WTC11 (cell line): ENCODE data around the gene DCP1B. TPM values are rescaled to one million over a fixed set of nuclear protein-coding genes. Genes with fewer than 3 reads are reported as not detected.

ENCODE experiments used
- ATAC-seq: fragments of 200-7000 bp; cut with Tn5 transposase; 2 replicates; pipeline ENCODE4 v1.10.0; 2021; ENCODE audit warnings: mild to moderate bottlenecking, moderate library complexity
- CTCF ChIA-PET: fragments of 300-600 bp; sonication (Branson Sonifier 250); formaldehyde crosslinking; loops from one replicate; lab custom pipeline; 2021; ENCODE audit warnings: antibody characterized with exemption; lab: Charles Lee
- POLR2A ChIA-PET: fragments of 350-600 bp; sonication (Branson Sonifier 250); formaldehyde crosslinking; loops from one replicate; lab custom pipeline; 2021; ENCODE audit warnings: antibody characterized with exemption; lab: Charles Lee
- DNase-seq: peaks from one replicate; pipeline ENCODE4 v3.0.0; 2021; ENCODE audit warnings: low spot score
- H3K27ac Mint-ChIP-seq: 2 replicates; pipeline ENCODE4 v1.8.0; 2021; ENCODE audit warnings: mixed read lengths
- H3K27me3 Mint-ChIP-seq: 2 replicates; pipeline ENCODE4 v1.8.0; 2021; ENCODE audit warnings: low read depth, mild to moderate bottlenecking, moderate library complexity, mixed read lengths
- H3K36me3 Mint-ChIP-seq: 2 replicates; pipeline ENCODE4 v1.8.0; 2021; ENCODE audit warnings: mixed read lengths
- H3K4me1 Mint-ChIP-seq: 2 replicates; pipeline ENCODE4 v1.8.0; 2022; ENCODE audit warnings: mixed read lengths
- H3K4me3 Mint-ChIP-seq: 2 replicates; pipeline ENCODE4 v1.8.0; 2021; ENCODE audit warnings: mild to moderate bottlenecking, moderate library complexity, mixed read lengths
- H3K9me3 Mint-ChIP-seq: 2 replicates; pipeline ENCODE4 v1.8.0; 2021; ENCODE audit warnings: mixed read lengths
- ARID4B ChIP-seq: sonication (generic); formaldehyde crosslinking; IDR thresholded peaks from 2 replicates; pipeline ENCODE4 v1.8.0; 2023; ENCODE audit warnings: missing genetic modification reagents, mild to moderate bottlenecking, borderline replicate concordance
- CTCF ChIP-seq: fragments of 200-600 bp; IDR thresholded peaks from 2 replicates; pipeline ENCODE4 v1.8.0; 2022; ENCODE audit warnings: antibody characterized with exemption
- E2F4 ChIP-seq: sonication (generic); formaldehyde crosslinking; IDR thresholded peaks from 2 replicates; pipeline ENCODE4 v1.8.1; 2022; ENCODE audit warnings: low read depth, mild to moderate bottlenecking, moderate library complexity, missing genetic modification reagents, borderline replicate concordance
- ELF4 ChIP-seq: sonication (generic); formaldehyde crosslinking; IDR thresholded peaks from 2 replicates; pipeline ENCODE4 v1.8.1; 2022; ENCODE audit warnings: low read depth, mild to moderate bottlenecking, moderate library complexity, missing genetic modification reagents
- ETV6 ChIP-seq: sonication (generic); formaldehyde crosslinking; IDR thresholded peaks from 2 replicates; pipeline ENCODE4 v1.8.1; 2022; ENCODE audit warnings: mild to moderate bottlenecking, missing genetic modification reagents
- FOXK1 ChIP-seq: sonication (generic); formaldehyde crosslinking; IDR thresholded peaks from 2 replicates; pipeline ENCODE4 v1.8.0; 2022; ENCODE audit warnings: mild to moderate bottlenecking, moderate library complexity, missing genetic modification reagents
- FOXP1 ChIP-seq: sonication (generic); formaldehyde crosslinking; IDR thresholded peaks from 2 replicates; pipeline ENCODE4 v1.8.0; 2022; ENCODE audit warnings: missing genetic modification reagents, mild to moderate bottlenecking, moderate library complexity, borderline replicate concordance
- GRHL2 ChIP-seq: fragments of 250-450 bp; sonication (Bioruptor Pico); IDR thresholded peaks from 2 replicates; pipeline ENCODE4 v1.8.0; 2022; ENCODE audit warnings: mild to moderate bottlenecking, moderate library complexity; ENCODE audit not compliant: insufficient replicate concordance, severe bottlenecking
- MYBL2 ChIP-seq: sonication (generic); formaldehyde crosslinking; IDR thresholded peaks from 2 replicates; pipeline ENCODE4 v1.8.1; 2023; ENCODE audit warnings: mild to moderate bottlenecking, moderate library complexity, missing genetic modification reagents
- SMAD3 ChIP-seq: sonication (generic); formaldehyde crosslinking; IDR thresholded peaks from 2 replicates; pipeline ENCODE4 v1.8.0; 2022; ENCODE audit warnings: missing genetic modification reagents, mild to moderate bottlenecking, borderline replicate concordance
- SP1 ChIP-seq: sonication (generic); formaldehyde crosslinking; conservative IDR thresholded peaks from 2 replicates; pipeline ENCODE4 v1.8.1; 2022; ENCODE audit warnings: missing genetic modification reagents
- TCF7 ChIP-seq: sonication (generic); formaldehyde crosslinking; IDR thresholded peaks from 2 replicates; pipeline ENCODE4 v1.8.0; 2022; ENCODE audit warnings: mild to moderate bottlenecking, low read depth, missing genetic modification reagents, moderate library complexity
- TEAD1 ChIP-seq: sonication (generic); formaldehyde crosslinking; IDR thresholded peaks from 2 replicates; pipeline ENCODE4 v1.8.0; 2022; ENCODE audit warnings: mild to moderate bottlenecking, missing genetic modification reagents
- TP53 ChIP-seq: sonication (generic); formaldehyde crosslinking; IDR thresholded peaks from 2 replicates; pipeline ENCODE4 v1.8.1; 2023; ENCODE audit warnings: mild to moderate bottlenecking, missing genetic modification reagents
- ZBTB21 ChIP-seq: sonication (generic); formaldehyde crosslinking; IDR thresholded peaks from 2 replicates; pipeline ENCODE4 v1.8.1; 2023; ENCODE audit warnings: mild to moderate bottlenecking, missing genetic modification reagents, borderline replicate concordance
- ZNF138 ChIP-seq: sonication (generic); formaldehyde crosslinking; conservative IDR thresholded peaks from 2 replicates; pipeline ENCODE4 v1.8.1; 2022; ENCODE audit warnings: mild to moderate bottlenecking, moderate library complexity, missing genetic modification reagents
- ZNF232 ChIP-seq: sonication (generic); formaldehyde crosslinking; IDR thresholded peaks from 2 replicates; pipeline ENCODE4 v1.8.0; 2022; ENCODE audit warnings: mild to moderate bottlenecking, missing genetic modification reagents
- ZNF263 ChIP-seq: sonication (generic); formaldehyde crosslinking; IDR thresholded peaks from 2 replicates; pipeline ENCODE4 v1.8.1; 2022; ENCODE audit warnings: low read depth, mild to moderate bottlenecking, moderate library complexity, missing genetic modification reagents
- ZNF396 ChIP-seq: fragments of 250-450 bp; sonication (Bioruptor Pico); IDR thresholded peaks from 2 replicates; pipeline ENCODE4 v1.8.0; 2021; ENCODE audit warnings: mild to moderate bottlenecking, moderate library complexity, borderline replicate concordance
- total RNA-seq: library from RNA; stranded (reverse); gene quantifications from 3 replicates; pipeline ENCODE4 v1.2.3, GENCODE V29; 2021

The DCP1B gene
- total RNA-seq, 1 experiment from 2014 or later: 25.1 TPM

DNA sequence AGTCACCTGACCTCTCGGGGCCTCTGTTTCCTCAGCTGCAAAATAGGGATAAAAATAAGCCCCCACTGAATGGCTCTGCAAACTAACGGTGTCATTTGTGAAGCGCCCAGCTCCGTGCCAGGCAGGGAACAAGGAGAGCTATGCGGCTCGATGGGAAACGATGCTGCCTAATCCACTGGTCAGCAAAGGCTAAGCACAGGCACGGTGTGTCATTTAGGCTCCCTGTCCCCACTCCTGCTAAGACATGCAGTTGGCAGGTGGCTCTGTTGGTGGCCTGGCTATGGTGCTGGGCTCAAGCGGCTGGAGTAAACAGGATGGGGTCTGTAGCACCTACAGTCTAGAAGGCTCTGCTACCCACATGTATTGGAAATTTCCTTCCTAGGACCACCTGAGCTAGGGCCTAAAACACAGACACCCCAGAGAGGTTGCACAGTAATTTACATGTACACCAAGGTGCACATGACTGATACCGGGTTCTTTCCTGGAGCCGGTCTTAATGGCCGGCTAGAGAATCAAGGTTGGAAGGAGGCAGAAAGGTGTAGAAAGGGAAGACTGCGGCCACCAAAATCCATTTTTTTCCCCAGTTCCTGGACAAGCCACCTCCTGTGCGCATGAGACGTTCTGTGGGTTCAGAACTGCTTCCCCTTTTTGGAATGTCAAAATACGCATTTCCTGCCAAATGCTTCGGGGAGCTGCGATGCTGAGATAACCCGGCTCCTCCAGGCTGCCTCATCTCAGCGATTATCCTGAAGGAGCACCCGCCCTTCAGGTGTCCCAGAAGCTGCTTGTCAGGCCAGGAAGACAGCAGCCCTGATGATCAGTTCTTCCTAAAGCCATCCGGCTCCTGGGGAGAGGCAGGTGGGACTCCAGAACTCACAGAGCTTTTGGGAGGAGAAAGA is 86.8 kb downstream of the DCP1B start (continued):
- TF ChIP-seq CTCF: no peak
- no peak for TF ChIP-seq ZBTB21 (CRISPR knock-in tag)
- TF ChIP-seq ZNF138: no peak
- TF ChIP-seq SMAD3: no peak
- no peak for TF ChIP-seq ETV6 (CRISPR knock-in tag)
- TF ChIP-seq E2F4: no peak
- TF ChIP-seq FOXK1 (CRISPR knock-in tag): no peak
- TF ChIP-seq ZNF396 (CRISPR knock-in tag): no peak

GRCh38 chr12:1916371-1917171 is 87.7 kb downstream of the DCP1B start:
- H3K9me3 Mint-ChIP-seq: no peaks in the 10 kb centered on the region
- DNase-seq: no peak
- CTCF ChIA-PET: interaction anchor here (1.6 kb wide), 1 partner anchor 282 kb away, joined by 5 read pairs; no protein-coding TSS in a partner anchor
- H3K36me3 Mint-ChIP-seq: no peaks in the 10 kb centered on the region
- no peak overlapping the region for H3K27ac Mint-ChIP-seq
- ATAC-seq: no peak
- POLR2A ChIA-PET: no interaction called here
- H3K27me3 Mint-ChIP-seq: no peaks in the 10 kb centered on the region
- TF ChIP-seq TCF7 (no peak), ELF4 (CRISPR knock-in tag) (no peak)
- peaks cover 19% of the 10 kb centered on the region for H3K4me1 Mint-ChIP-seq
- H3K4me3 Mint-ChIP-seq: no peak overlapping the region

DNA sequence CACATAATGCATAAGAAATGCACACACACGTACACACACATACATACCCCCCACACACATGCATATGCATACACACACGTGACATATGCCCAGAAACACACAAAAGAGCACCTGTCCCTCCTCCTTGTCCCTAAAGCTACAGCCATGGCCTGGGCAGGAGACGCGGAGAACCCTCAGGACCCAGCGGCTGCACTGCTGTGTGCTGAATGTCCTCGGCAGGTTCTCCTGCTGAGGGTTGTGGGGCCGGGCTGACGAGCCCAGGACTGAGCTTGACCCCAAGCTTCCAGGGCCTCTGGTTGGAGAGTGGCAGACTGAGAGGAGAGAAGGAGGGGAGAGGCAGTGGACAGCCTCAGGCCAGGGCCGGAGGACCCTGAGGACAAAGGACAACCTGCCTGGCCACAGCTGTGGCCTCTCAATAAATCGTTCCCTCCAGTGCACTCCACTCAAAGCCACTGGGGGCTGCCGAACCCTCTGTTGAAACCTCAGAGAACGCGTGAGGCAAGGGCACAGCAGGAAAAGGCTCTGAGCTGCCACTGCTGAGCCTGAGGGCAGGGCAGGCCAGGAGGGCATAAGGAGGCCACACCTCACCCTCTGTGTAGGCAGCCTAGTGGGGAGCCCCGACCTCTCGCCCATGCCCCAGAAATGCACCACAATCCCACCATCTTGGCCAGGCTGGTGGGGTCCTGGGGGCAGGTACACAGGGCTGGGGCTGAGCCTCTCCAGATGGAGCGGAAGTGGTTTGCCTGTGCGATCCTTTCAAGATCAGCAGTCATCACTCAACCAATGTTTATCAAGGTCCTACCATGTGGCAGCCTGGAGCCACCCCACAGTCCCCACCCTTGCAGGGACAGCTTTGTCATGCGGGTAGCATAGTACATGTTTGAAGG is 88.9 kb downstream of the DCP1B start:
- H3K9me3 Mint-ChIP-seq: peaks cover 4% of the 10 kb centered on the region
- no peaks in the 10 kb centered on the region for H3K36me3 Mint-ChIP-seq
- ChIA-PET POLR2A (no interaction called here), CTCF (interaction anchor here (1.1 to 1.6 kb wide), 2 partner anchors 25 to 281 kb away, joined by 3 to 5 read pairs; no protein-coding TSS in a partner anchor)
- H3K27ac Mint-ChIP-seq: peak overlapping the region; percentile 80; the same call in 1 of the 2 replicates
- no peaks in the 10 kb centered on the region for H3K27me3 Mint-ChIP-seq
- H3K4me3 Mint-ChIP-seq: no peak overlapping the region
- no peak for DNase-seq
- ATAC-seq: no peak
- peaks cover 19% of the 10 kb centered on the region for H3K4me1 Mint-ChIP-seq
- TF ChIP-seq MYBL2 (CRISPR knock-in tag): no peak
- TF ChIP-seq CTCF: no peak
- no peak for TF ChIP-seq GRHL2 (CRISPR knock-in tag)
- no peak for TF ChIP-seq TP53 (CRISPR knock-in tag)
- no peak for TF ChIP-seq SP1 (CRISPR knock-in tag)
- no peak for TF ChIP-seq ZNF232 (CRISPR knock-in tag)
- no peak for TF ChIP-seq ARID4B (CRISPR knock-in tag)
- no peak for TF ChIP-seq ELF4 (CRISPR knock-in tag)
- TF ChIP-seq FOXP1 (CRISPR knock-in tag): no peak
- no peak for TF ChIP-seq ZNF263 (CRISPR knock-in tag)
- no peak for TF ChIP-seq TEAD1 (CRISPR knock-in tag)
- no peak for TF ChIP-seq SMAD3
